Transverse colon (tissue), 4 donors: ENCODE results near the gene MED23. TPM values are rescaled to one million over a fixed set of nuclear protein-coding genes. Genes with fewer than 3 reads are reported as not detected.

Experiments used
- DNase-seq: peaks from one replicate; pipeline ENCODE4 v3.0.0-alpha.2; 2019
- H3K27ac ChIP-seq, 4 donors: fragments of 200-600 bp; sonication (generic); 2 replicates each; pipeline ENCODE4 v1.5.1; 2016 to 2018; ENCODE audit warnings: inconsistent platforms in 4 of 4
- H3K27me3 ChIP-seq: fragments of 200-600 bp; sonication (generic); 2 replicates; pipeline ENCODE4 v1.5.1; 2017; ENCODE audit warnings: inconsistent platforms
- H3K36me3 ChIP-seq, 4 donors: fragments of 200-600 bp; sonication (generic); 2 replicates each; pipeline ENCODE4 v1.5.1; 2017 to 2019; ENCODE audit warnings: inconsistent platforms in 4 of 4
- H3K4me1 ChIP-seq, 4 donors: fragments of 200-600 bp; sonication (generic); 2 replicates each; pipeline ENCODE4 v1.5.1; 2017 to 2020; ENCODE audit warnings: inconsistent platforms in 4 of 4
- H3K4me3 ChIP-seq, 4 donors: fragments of 200-600 bp; sonication (generic); 1 replicate in 1 of 4; 2 replicates in 3 of 4; pipeline versions ENCODE4 v1.5.1 to v1.6.1; 2017 to 2019; ENCODE audit warnings: inconsistent platforms in 4 of 4
- H3K9me3 ChIP-seq, 2 donors: fragments of 200-600 bp; sonication (generic); 2 replicates each; pipeline ENCODE4 v1.5.1; 2017 to 2019; ENCODE audit warnings: inconsistent platforms in 2 of 2
- CTCF ChIP-seq, 5 experiments: fragments of 200-600 bp in 3 of 5; fragments of 450-650 bp in 2 of 5; sonication (generic) in 3 of 5; IDR thresholded peaks; 1 replicate in 2 of 5; 2 replicates in 3 of 5; pipeline ENCODE4 v1.5.1; 2016 to 2017; ENCODE audit warnings: antibody characterized with exemption in 5 of 5, inconsistent platforms in 3 of 5, mild to moderate bottlenecking in 2 of 5, moderate library complexity in 1 of 5
- EP300 ChIP-seq: sonication (generic); formaldehyde crosslinking; IDR thresholded peaks from one replicate; pipeline ENCODE4 v1.6.1; 2017; ENCODE audit warnings: antibody characterized with exemption, low read depth
- POLR2A ChIP-seq: fragments of 450-650 bp; IDR thresholded peaks from one replicate; pipeline ENCODE4 v1.6.1; 2016; ENCODE audit warnings: antibody characterized with exemption, mild to moderate bottlenecking, moderate library complexity
- POLR2AphosphoS5 ChIP-seq, 3 donors: sonication (generic); formaldehyde crosslinking; IDR thresholded peaks; one replicate each; pipeline ENCODE4 v1.6.1; 2016; ENCODE audit warnings: antibody characterized with exemption in 3 of 3
- WGBS, 2 donors: methylation state at CpG; one replicate each; pipeline ENCODE4 v1.1.5; 2018; ENCODE audit warnings: low coverage in 1 of 2; 5-methylcytosine and 5-hydroxymethylcytosine counted together
- in situ Hi-C, 4 donors: fragments of 200-750 bp; cut with MboI; loops; one replicate each; pipeline versions ENCODE4 v1.15.0 to v1.15.1; 2017; ENCODE audit warnings: low sequenced_read_pairs in 3 of 4, low pct_ligation_motif_present in 1 of 4, low pct_unique_long_range_greater_than_20kb in 1 of 4
- intact Hi-C: fragments of 100-400 bp; cut with DNase I; formaldehyde crosslinking; loops from one replicate; pipeline ENCODE4 v1.15.1; 2023; ENCODE audit warnings: low total_unique reads
- total RNA-seq, 4 donors: library from RNA; depleted of rRNA; stranded (reverse); fragments of >200 nt; gene quantifications; one replicate each; pipeline ENCODE4 v1.1.0, GENCODE V29; 2016

Gene MED23
- total RNA-seq, 4 donors from 2014 or later: 11.6 to 47.6 (median 37.9) TPM

GRCh38 chr6:131587909-131588308, 40.1 kb downstream of the MED23 start:
- H3K4me3 ChIP-seq: no peak overlapping the region
- no peaks in the 10 kb centered on the region for H3K9me3 ChIP-seq
- in situ Hi-C loops (no loop called here), intact Hi-C loops (no loop called here)
- H3K27me3 ChIP-seq: no peaks in the 10 kb centered on the region
- no peaks in the 10 kb centered on the region for H3K4me1 ChIP-seq
- TF ChIP-seq POLR2A (no peak), EP300 (no peak), CTCF (IDR thresholded peaks at IDR 0.05) (no peak), POLR2AphosphoS5 (IDR thresholded peaks at IDR 0.05) (no peak)
- no peak for DNase-seq
- peaks cover 0 to 89% (median 46%) of the 10 kb centered on the region in 4 donors for H3K36me3 ChIP-seq
- 93% methylated on average over 4 of the region's 4 CpGs for WGBS, 2 donors
- no peak overlapping the region for H3K27ac ChIP-seq

- TF ChIP-seq POLR2AphosphoS5 (IDR thresholded peaks at IDR 0.05) (no peak), CTCF (IDR thresholded peaks at IDR 0.05) (no peak), POLR2A (no peak), EP300 (no peak)
- Histone ChIP-seq H3K27ac (no peak overlapping the region), H3K4me1 (no peaks in the 10 kb centered on the region), H3K9me3 (no peaks in the 10 kb centered on the region), H3K27me3 (no peaks in the 10 kb centered on the region), H3K4me3 (no peak overlapping the region), H3K36me3 (peaks cover 0 to 81% (median 40%) of the 10 kb centered on the region in 4 donors)
- intact Hi-C loops: no loop called here
- no peak for DNase-seq
- in situ Hi-C loops: no loop called here
- WGBS, 2 donors: 88 to 91% methylated on average over 4 of the region's 4 CpGs
Observed at GRCh38 chr6:131586543-131586942, 41.5 kb downstream of the MED23 start.

- in situ Hi-C loops: no loop called here
- Histone ChIP-seq H3K36me3 (peaks cover 0 to 49% (median 25%) of the 10 kb centered on the region in 4 donors), H3K4me3 (no peak overlapping the region), H3K9me3 (no peaks in the 10 kb centered on the region), H3K4me1 (no peaks in the 10 kb centered on the region), H3K27me3 (no peaks in the 10 kb centered on the region), H3K27ac (no peak overlapping the region)
- intact Hi-C loops: no loop called here
- no peak for DNase-seq
- TF ChIP-seq EP300: no peak
- TF ChIP-seq POLR2AphosphoS5 (IDR thresholded peaks at IDR 0.05): no peak
- no peak for TF ChIP-seq POLR2A
- no peak for TF ChIP-seq CTCF (IDR thresholded peaks at IDR 0.05)
Observed at GRCh38 chr6:131581523-131581922, 46.5 kb downstream of the MED23 start.

- intact Hi-C loops: no loop called here
- no peak overlapping the region for H3K4me3 ChIP-seq
- no peaks in the 10 kb centered on the region for H3K4me1 ChIP-seq
- no peaks in the 10 kb centered on the region for H3K9me3 ChIP-seq
- H3K27me3 ChIP-seq: no peaks in the 10 kb centered on the region
- TF ChIP-seq EP300: no peak
- TF ChIP-seq POLR2AphosphoS5 (IDR thresholded peaks at IDR 0.05): no peak
- no peak for TF ChIP-seq POLR2A
- TF ChIP-seq CTCF (IDR thresholded peaks at IDR 0.05): no peak
- in situ Hi-C loops: no loop called here
- peaks cover 0 to 19% (median 9%) of the 10 kb centered on the region in 4 donors for H3K36me3 ChIP-seq
- H3K27ac ChIP-seq: no peak overlapping the region
- no peak for DNase-seq
- 92 to 100% methylated on average over 2 to 5 of the region's 5 CpGs for WGBS, 2 donors
Observed at GRCh38 chr6:131575834-131576478, 52.1 kb downstream of the MED23 start.
